Fibroblast of mammary gland (primary cell): ENCODE measurements around the gene EXOC3L2.

Experiments
- DNase-seq: peaks from one replicate; pipeline ENCODE4 v3.0.0-alpha.2; 2010; ENCODE audit warnings: low read depth
- H3K4me3 ChIP-seq: 2 replicates; pipeline ENCODE4 v1.5.1; 2011; ENCODE audit warnings: low read depth, mild to moderate bottlenecking, low read length, moderate library complexity; ENCODE audit not compliant: control insufficient read depth
- CTCF ChIP-seq: conservative IDR thresholded peaks from 2 replicates; pipeline ENCODE4 v1.5.1; 2011; ENCODE audit warnings: low read depth, low read length, inconsistent platforms; ENCODE audit not compliant: control insufficient read depth, insufficient read depth

The EXOC3L2 gene

GRCh38 chr19:45187421-45188100 lies 57.6 kb downstream of the EXOC3L2 start:
- no peak for DNase-seq
- peak; percentile 50 for TF ChIP-seq CTCF
- no peak overlapping the region for H3K4me3 ChIP-seq

GRCh38 chr19:45186509-45187334 lies 58.5 kb downstream of the EXOC3L2 start:
- DNase-seq = peak; percentile 19
- no peak overlapping the region for H3K4me3 ChIP-seq
- no peak for TF ChIP-seq CTCF

- DNase-seq = no peak
- no peak overlapping the region for H3K4me3 ChIP-seq
- TF ChIP-seq CTCF = no peak
Measured at GRCh38 chr19:45184115-45184514, 61.1 kb downstream of the EXOC3L2 start.

- no peak for DNase-seq
- TF ChIP-seq CTCF = no peak
- no peak overlapping the region for H3K4me3 ChIP-seq
Measured at GRCh38 chr19:45182758-45183157, 62.4 kb downstream of the EXOC3L2 start.

- TF ChIP-seq CTCF = no peak
- DNase-seq = peak; percentile 13
- no peak overlapping the region for H3K4me3 ChIP-seq
Measured at GRCh38 chr19:45180936-45181335, 64.3 kb downstream of the EXOC3L2 start.

- TF ChIP-seq CTCF = no peak
- H3K4me3 ChIP-seq = peak overlapping the region; percentile 96
- DNase-seq = no peak
Measured at GRCh38 chr19:45179892-45180370, 65.3 kb downstream of the EXOC3L2 start.
